Measurements from ENCODE around the gene BMPR1A.
"Not testable (repeated sequence)": the region's sequence is repeated elsewhere in the genome, so short reads cannot be mapped to it uniquely, and the experiment has no call there.

Gene BMPR1A

GRCh38 chr10:86936661-86937501, 180.5 kb downstream of the BMPR1A start:
- Histone ChIP-seq H4K8ac (ENCODE audit: low read depth, low read length) (no peak overlapping the region), H3K23ac (ENCODE audit: low read length) (no peak overlapping the region), H3K9me3 (ENCODE audit: insufficient read depth, low read depth, low read length) (no peaks in the 10 kb centered on the region), H3K79me1 (ENCODE audit: low read length) (peaks cover 2% of the 10 kb centered on the region), H3K36me3 (ENCODE audit: control insufficient read depth in 1 of 2, insufficient read depth in 2 of 2, low read length in 2 of 2) (peaks cover 2 to 4% of the 10 kb centered on the region in 2 experiments), H4K91ac (ENCODE audit: low read depth, low read length) (no peak overlapping the region), H2AFZ (ENCODE audit: insufficient read depth, low read length, poor library complexity) (no peak overlapping the region), H3K4ac (ENCODE audit: low read depth, low read length) (no peak overlapping the region), H3K79me2 (ENCODE audit: control insufficient read depth, insufficient read depth, low read length, poor library complexity) (no peaks in the 10 kb centered on the region), H3K4me1 (ENCODE audit: control insufficient read depth in 1 of 2, insufficient read depth in 2 of 2, low read length in 2 of 2) (peaks cover 0 to 2% of the 10 kb centered on the region in 2 experiments), H2BK5ac (ENCODE audit: low read depth, low read length, poor library complexity) (no peak overlapping the region), H3K4me3 (ENCODE audit: low read depth, low read length) (no peak overlapping the region), H2BK120ac (ENCODE audit: insufficient read depth, low read length, poor library complexity) (no peak overlapping the region), H3K27ac (ENCODE audit: low read depth, low read length) (no peak overlapping the region), H3K9ac (ENCODE audit: low read length) (no peak overlapping the region), H4K12ac (ENCODE audit: low read depth, low read length) (no peak overlapping the region), H3K18ac (ENCODE audit: low read length) (no peak overlapping the region), H3K27me3 (ENCODE audit: insufficient read depth, low read length) (no peaks in the 10 kb centered on the region), H3K4me2 (ENCODE audit: low read length) (no peak overlapping the region), H2BK12ac (ENCODE audit: low read length) (no peak overlapping the region), H2AK5ac (ENCODE audit: low read length) (no peak overlapping the region), H3K14ac (ENCODE audit: low read length) (no peak overlapping the region)
- no peak for DNase-seq
- no CpG with 5 or more reads among the region's 13 CpGs for WGBS (ENCODE audit: extremely low coverage, insufficient coverage, insufficient read length)

GRCh38 chr10:86937502-86938154, 181.2 kb downstream of the BMPR1A start:
- no peak overlapping the region for H3K23ac ChIP-seq (ENCODE audit: low read length)
- WGBS (ENCODE audit: extremely low coverage, insufficient coverage, insufficient read length), result no CpG with 5 or more reads among the region's 6 CpGs
- H3K79me1 ChIP-seq (ENCODE audit: low read length), result peaks cover 2% of the 10 kb centered on the region
- no peak overlapping the region for H3K27ac ChIP-seq (ENCODE audit: low read depth, low read length)
- H3K4me2 ChIP-seq (ENCODE audit: low read length), result no peak overlapping the region
- no peak overlapping the region for H2BK12ac ChIP-seq (ENCODE audit: low read length)
- H2AK5ac ChIP-seq (ENCODE audit: low read length), result no peak overlapping the region
- H2BK120ac ChIP-seq (ENCODE audit: insufficient read depth, low read length, poor library complexity), result no peak overlapping the region
- no peak overlapping the region for H3K9ac ChIP-seq (ENCODE audit: low read length)
- no peaks in the 10 kb centered on the region for H3K9me3 ChIP-seq (ENCODE audit: insufficient read depth, low read depth, low read length)
- no peaks in the 10 kb centered on the region for H3K27me3 ChIP-seq (ENCODE audit: insufficient read depth, low read length)
- no peak overlapping the region for H2BK5ac ChIP-seq (ENCODE audit: low read depth, low read length, poor library complexity)
- DNase-seq, result no peak
- no peak overlapping the region for H3K14ac ChIP-seq (ENCODE audit: low read length)
- no peak overlapping the region for H4K91ac ChIP-seq (ENCODE audit: low read depth, low read length)
- H4K12ac ChIP-seq (ENCODE audit: low read depth, low read length), result no peak overlapping the region
- no peak overlapping the region for H2AFZ ChIP-seq (ENCODE audit: insufficient read depth, low read length, poor library complexity)
- H3K79me2 ChIP-seq (ENCODE audit: control insufficient read depth, insufficient read depth, low read length, poor library complexity), result no peaks in the 10 kb centered on the region
- H3K36me3 ChIP-seq (ENCODE audit: control insufficient read depth in 1 of 2, insufficient read depth in 2 of 2, low read length in 2 of 2), result no peaks in the 10 kb centered on the region
- H3K4me1 ChIP-seq (ENCODE audit: control insufficient read depth in 1 of 2, insufficient read depth in 2 of 2, low read length in 2 of 2), result peaks cover 0 to 2% of the 10 kb centered on the region in 2 experiments
- H4K8ac ChIP-seq (ENCODE audit: low read depth, low read length), result no peak overlapping the region
- H3K4me3 ChIP-seq (ENCODE audit: low read depth, low read length), result no peak overlapping the region
- no peak overlapping the region for H3K18ac ChIP-seq (ENCODE audit: low read length)
- H3K4ac ChIP-seq (ENCODE audit: low read depth, low read length), result no peak overlapping the region

- H3K27ac ChIP-seq (ENCODE audit: low read depth, low read length), result no peak overlapping the region
- H3K4me1 ChIP-seq (ENCODE audit: control insufficient read depth in 1 of 2, insufficient read depth in 2 of 2, low read length in 2 of 2), result peaks cover 0 to 2% of the 10 kb centered on the region in 2 experiments
- peaks cover 2% of the 10 kb centered on the region for H3K79me1 ChIP-seq (ENCODE audit: low read length)
- H2AFZ ChIP-seq (ENCODE audit: insufficient read depth, low read length, poor library complexity), result no peak overlapping the region
- H3K79me2 ChIP-seq (ENCODE audit: control insufficient read depth, insufficient read depth, low read length, poor library complexity), result no peaks in the 10 kb centered on the region
- H3K27me3 ChIP-seq (ENCODE audit: insufficient read depth, low read length), result no peaks in the 10 kb centered on the region
- H4K91ac ChIP-seq (ENCODE audit: low read depth, low read length), result no peak overlapping the region
- H4K12ac ChIP-seq (ENCODE audit: low read depth, low read length), result no peak overlapping the region
- no peaks in the 10 kb centered on the region for H3K36me3 ChIP-seq (ENCODE audit: control insufficient read depth in 1 of 2, insufficient read depth in 2 of 2, low read length in 2 of 2)
- no peak overlapping the region for H3K4me3 ChIP-seq (ENCODE audit: low read depth, low read length)
- H3K4ac ChIP-seq (ENCODE audit: low read depth, low read length), result no peak overlapping the region
- H2BK12ac ChIP-seq (ENCODE audit: low read length), result no peak overlapping the region
- no peak overlapping the region for H2BK5ac ChIP-seq (ENCODE audit: low read depth, low read length, poor library complexity)
- DNase-seq, result no peak
- no peak overlapping the region for H3K9ac ChIP-seq (ENCODE audit: low read length)
- no peak overlapping the region for H3K4me2 ChIP-seq (ENCODE audit: low read length)
- no peak overlapping the region for H4K8ac ChIP-seq (ENCODE audit: low read depth, low read length)
- no peak overlapping the region for H2AK5ac ChIP-seq (ENCODE audit: low read length)
- no peak overlapping the region for H3K23ac ChIP-seq (ENCODE audit: low read length)
- no CpG with 5 or more reads among the region's 2 CpGs for WGBS (ENCODE audit: extremely low coverage, insufficient coverage, insufficient read length)
- no peak overlapping the region for H3K18ac ChIP-seq (ENCODE audit: low read length)
- H3K14ac ChIP-seq (ENCODE audit: low read length), result no peak overlapping the region
- H3K9me3 ChIP-seq (ENCODE audit: insufficient read depth, low read depth, low read length), result no peaks in the 10 kb centered on the region
- H2BK120ac ChIP-seq (ENCODE audit: insufficient read depth, low read length, poor library complexity), result no peak overlapping the region
Measured at GRCh38 chr10:86938260-86938659, 181.8 kb downstream of the BMPR1A start.

- not testable (repeated sequence) for H4K8ac ChIP-seq (ENCODE audit: low read depth, low read length); H3K27ac ChIP-seq (ENCODE audit: low read depth, low read length); H3K4ac ChIP-seq (ENCODE audit: low read depth, low read length); H3K36me3 ChIP-seq (ENCODE audit: control insufficient read depth in 1 of 2, insufficient read depth in 2 of 2, low read length in 2 of 2); H4K12ac ChIP-seq (ENCODE audit: low read depth, low read length); H3K9me3 ChIP-seq (ENCODE audit: insufficient read depth, low read depth, low read length); H2AFZ ChIP-seq (ENCODE audit: insufficient read depth, low read length, poor library complexity); H3K4me2 ChIP-seq (ENCODE audit: low read length); H3K23ac ChIP-seq (ENCODE audit: low read length); H3K79me1 ChIP-seq (ENCODE audit: low read length); H3K9ac ChIP-seq (ENCODE audit: low read length); H2BK5ac ChIP-seq (ENCODE audit: low read depth, low read length, poor library complexity); H3K27me3 ChIP-seq (ENCODE audit: insufficient read depth, low read length); H3K4me1 ChIP-seq (ENCODE audit: control insufficient read depth in 1 of 2, insufficient read depth in 2 of 2, low read length in 2 of 2); H3K14ac ChIP-seq (ENCODE audit: low read length); DNase-seq; H3K4me3 ChIP-seq (ENCODE audit: low read depth, low read length); H4K91ac ChIP-seq (ENCODE audit: low read depth, low read length); H2BK120ac ChIP-seq (ENCODE audit: insufficient read depth, low read length, poor library complexity); H3K18ac ChIP-seq (ENCODE audit: low read length); H2AK5ac ChIP-seq (ENCODE audit: low read length); H2BK12ac ChIP-seq (ENCODE audit: low read length); H3K79me2 ChIP-seq (ENCODE audit: control insufficient read depth, insufficient read depth, low read length, poor library complexity)
- no CpG with 5 or more reads among the region's 16 CpGs for WGBS (ENCODE audit: extremely low coverage, insufficient coverage, insufficient read length)
Measured at GRCh38 chr10:86940076-86940475, 183.7 kb downstream of the BMPR1A start.

Measured in trophoblast cell (in vitro differentiated cells and primary cell).